WERI-Rb-1 (cell line): Measurements from ENCODE around the gene LAMB4.

Experiments
- DNase-seq: peaks from one replicate; pipeline ENCODE4 v3.0.0-alpha.2; 2020
- H3K27ac ChIP-seq: fragments of 250-450 bp; sonication (Bioruptor Pico); 2 replicates; pipeline ENCODE4 v1.5.1; 2020; ENCODE audit warnings: mild to moderate bottlenecking, moderate library complexity
- H3K27me3 ChIP-seq: fragments of 250-450 bp; sonication (Bioruptor Pico); 2 replicates; pipeline ENCODE4 v1.5.1; 2021; ENCODE audit warnings: mild to moderate bottlenecking, low read depth, moderate library complexity; ENCODE audit not compliant: insufficient read depth, severe bottlenecking
- H3K36me3 ChIP-seq: fragments of 250-450 bp; sonication (Bioruptor Pico); 2 replicates; pipeline ENCODE4 v1.5.1; 2020; ENCODE audit warnings: mild to moderate bottlenecking, moderate library complexity
- H3K4me3 ChIP-seq: 2 replicates; pipeline ENCODE4 v1.5.1; 2011; ENCODE audit warnings: low read depth, mild to moderate bottlenecking, control low read depth, low read length
- H3K9me3 ChIP-seq: fragments of 250-450 bp; sonication (Bioruptor Pico); 2 replicates; pipeline ENCODE4 v1.5.1; 2021; ENCODE audit warnings: mild to moderate bottlenecking, moderate library complexity; ENCODE audit not compliant: severe bottlenecking
- TF ChIP-seq, protein P1 (sequence below): IDR thresholded peaks from 2 replicates; pipeline ENCODE4 v1.5.1; 2011; ENCODE audit warnings: low read depth, mild to moderate bottlenecking, control low read depth, inconsistent platforms, low read length

The LAMB4 gene

DNA sequence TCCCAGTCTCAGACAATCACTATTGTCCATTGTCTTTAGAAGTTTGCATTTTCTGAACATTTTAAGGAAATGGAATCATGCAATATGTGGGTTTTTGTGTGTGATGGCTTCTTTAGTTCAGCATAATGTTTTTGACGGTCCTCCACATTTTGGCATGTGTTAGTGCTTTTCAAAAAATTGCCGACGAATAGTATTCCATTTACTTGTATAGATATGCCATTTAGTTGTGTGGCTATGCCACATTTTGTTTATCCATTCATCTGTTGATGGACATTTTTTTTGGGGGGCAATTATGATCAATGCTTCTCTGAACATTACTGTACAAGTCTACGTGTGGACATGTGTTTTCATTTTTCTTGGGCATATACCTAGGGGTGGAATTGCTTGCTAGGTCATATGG is 12.0 kb upstream of the LAMB4 start:
- Histone ChIP-seq H3K27me3 (no peaks in the 10 kb centered on the region), H3K4me3 (no peak overlapping the region), H3K36me3 (no peaks in the 10 kb centered on the region), H3K27ac (no peak overlapping the region), H3K9me3 (peaks cover 3% of the 10 kb centered on the region)
- TF ChIP-seq, protein P1, sequence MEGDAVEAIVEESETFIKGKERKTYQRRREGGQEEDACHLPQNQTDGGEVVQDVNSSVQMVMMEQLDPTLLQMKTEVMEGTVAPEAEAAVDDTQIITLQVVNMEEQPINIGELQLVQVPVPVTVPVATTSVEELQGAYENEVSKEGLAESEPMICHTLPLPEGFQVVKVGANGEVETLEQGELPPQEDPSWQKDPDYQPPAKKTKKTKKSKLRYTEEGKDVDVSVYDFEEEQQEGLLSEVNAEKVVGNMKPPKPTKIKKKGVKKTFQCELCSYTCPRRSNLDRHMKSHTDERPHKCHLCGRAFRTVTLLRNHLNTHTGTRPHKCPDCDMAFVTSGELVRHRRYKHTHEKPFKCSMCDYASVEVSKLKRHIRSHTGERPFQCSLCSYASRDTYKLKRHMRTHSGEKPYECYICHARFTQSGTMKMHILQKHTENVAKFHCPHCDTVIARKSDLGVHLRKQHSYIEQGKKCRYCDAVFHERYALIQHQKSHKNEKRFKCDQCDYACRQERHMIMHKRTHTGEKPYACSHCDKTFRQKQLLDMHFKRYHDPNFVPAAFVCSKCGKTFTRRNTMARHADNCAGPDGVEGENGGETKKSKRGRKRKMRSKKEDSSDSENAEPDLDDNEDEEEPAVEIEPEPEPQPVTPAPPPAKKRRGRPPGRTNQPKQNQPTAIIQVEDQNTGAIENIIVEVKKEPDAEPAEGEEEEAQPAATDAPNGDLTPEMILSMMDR = no peak
- DNase-seq = no peak

DNA sequence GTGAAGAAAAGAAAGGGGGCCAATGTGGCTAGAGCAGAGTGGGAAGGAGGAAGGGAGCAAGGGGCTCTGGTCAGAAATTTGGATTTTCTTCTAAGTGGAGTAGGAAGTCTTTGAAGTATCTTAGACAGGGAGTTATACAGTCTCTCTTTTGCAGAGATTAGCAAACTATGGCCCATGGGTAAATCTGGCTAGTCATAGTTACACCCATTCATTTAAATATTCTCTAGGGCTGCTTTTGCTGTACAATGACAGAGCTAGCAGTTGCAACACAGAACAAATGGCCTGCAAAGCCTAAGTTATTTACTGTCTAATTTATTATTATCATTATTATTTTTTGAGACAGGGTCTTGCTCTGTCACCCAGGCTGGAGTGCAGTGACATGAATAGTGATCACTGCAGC is 10.5 kb upstream of the LAMB4 start:
- Histone ChIP-seq H3K9me3 (peaks cover 5% of the 10 kb centered on the region), H3K27me3 (no peaks in the 10 kb centered on the region), H3K4me3 (no peak overlapping the region), H3K27ac (no peak overlapping the region), H3K36me3 (no peaks in the 10 kb centered on the region)
- DNase-seq = no peak
- TF ChIP-seq, protein P1 = no peak

DNA sequence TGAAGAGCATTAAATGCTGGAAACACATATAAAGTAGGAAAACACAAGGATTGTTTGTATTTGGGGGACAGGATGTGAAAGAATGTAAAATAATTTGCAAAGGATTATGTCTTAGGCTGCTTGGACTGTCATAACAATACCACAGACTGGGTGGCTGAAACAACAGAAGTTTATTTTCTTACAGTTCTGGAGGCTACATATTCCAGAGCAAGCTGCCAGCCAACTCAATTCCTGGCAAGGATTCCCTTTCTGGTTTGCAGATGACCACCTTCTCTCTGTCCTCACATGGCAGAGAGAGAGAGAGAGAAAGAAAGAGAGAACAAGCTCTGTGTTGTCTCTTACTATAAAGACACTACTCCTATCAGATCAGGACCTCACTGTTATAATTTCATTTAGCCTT is 8.8 kb upstream of the LAMB4 start:
- H3K27me3 ChIP-seq = no peaks in the 10 kb centered on the region
- no peaks in the 10 kb centered on the region for H3K36me3 ChIP-seq
- peaks cover 5% of the 10 kb centered on the region for H3K9me3 ChIP-seq
- DNase-seq = no peak
- H3K4me3 ChIP-seq = no peak overlapping the region
- H3K27ac ChIP-seq = no peak overlapping the region
- TF ChIP-seq, protein P1 = no peak

DNA sequence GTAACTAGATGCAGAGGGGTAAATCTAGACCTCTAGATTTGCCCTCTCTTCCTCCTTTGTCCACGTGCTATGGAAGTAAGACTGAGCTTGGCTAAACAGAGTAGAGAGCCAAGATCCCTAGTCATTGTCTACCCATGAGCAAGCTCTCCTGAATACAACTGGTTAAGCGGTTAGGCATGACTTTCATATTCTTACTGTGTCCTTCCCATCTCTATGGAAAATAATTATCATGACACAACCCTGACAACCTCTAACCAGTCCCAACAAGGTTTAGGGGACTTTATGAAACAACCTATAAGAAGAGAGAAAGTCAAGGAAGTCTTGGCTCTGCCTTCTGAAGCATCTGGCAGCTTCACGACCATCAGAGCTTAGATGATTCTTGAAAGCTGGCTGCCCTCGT is 7.8 kb upstream of the LAMB4 start:
- Histone ChIP-seq H3K36me3 (no peaks in the 10 kb centered on the region), H3K27me3 (no peaks in the 10 kb centered on the region), H3K27ac (no peak overlapping the region), H3K9me3 (peaks cover 5% of the 10 kb centered on the region), H3K4me3 (no peak overlapping the region)
- TF ChIP-seq, protein P1 = no peak
- no peak for DNase-seq

DNA sequence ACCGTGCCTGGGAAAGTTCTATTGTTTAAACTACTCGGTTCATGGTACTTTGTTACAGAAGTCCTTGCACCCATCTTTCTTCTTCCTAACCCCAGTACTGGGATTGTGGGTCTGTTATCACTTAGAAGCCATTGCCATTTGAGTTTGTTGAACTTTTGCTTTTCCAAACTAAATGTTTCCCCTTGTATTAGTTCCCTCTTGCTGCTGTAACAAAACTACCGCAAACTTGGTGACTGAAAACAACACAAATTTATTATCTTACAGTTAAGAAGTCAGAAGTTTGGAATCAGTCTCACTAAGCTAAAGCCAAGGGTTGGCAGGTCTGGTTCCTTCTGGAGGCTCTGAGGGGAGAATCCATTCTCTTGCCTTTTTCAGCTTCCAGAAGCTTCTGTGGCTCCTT is 6.9 kb upstream of the LAMB4 start:
- DNase-seq = no peak
- Histone ChIP-seq H3K9me3 (peaks cover 5% of the 10 kb centered on the region), H3K27ac (no peak overlapping the region), H3K4me3 (no peak overlapping the region), H3K27me3 (no peaks in the 10 kb centered on the region), H3K36me3 (no peaks in the 10 kb centered on the region)
- TF ChIP-seq, protein P1 = no peak

DNA sequence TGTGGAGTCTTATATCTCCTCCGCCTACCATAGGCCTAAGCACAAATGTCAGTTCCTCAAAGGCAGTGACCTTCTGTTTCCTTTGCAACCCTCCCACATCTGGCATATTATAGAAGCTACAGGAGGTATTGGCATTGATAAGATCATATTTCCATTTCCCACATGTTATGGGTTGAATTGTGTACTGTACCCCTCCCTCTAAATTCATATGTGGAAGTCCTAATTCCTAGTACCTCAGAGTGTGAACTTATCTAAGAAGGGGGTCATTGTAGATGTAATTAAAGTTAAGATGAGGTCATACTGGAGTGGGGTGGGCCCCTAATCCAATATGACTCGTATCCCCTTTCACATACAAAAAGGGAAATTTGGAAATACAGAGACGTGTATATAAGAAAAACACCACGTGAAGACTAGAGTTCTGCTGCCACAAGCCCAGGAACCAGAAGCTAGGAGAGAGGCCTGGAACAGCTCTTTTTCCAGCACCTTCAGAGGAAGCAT is 6.1 kb upstream of the LAMB4 start:
- DNase-seq = no peak
- TF ChIP-seq, protein P1 = no peak
- Histone ChIP-seq H3K27ac (no peak overlapping the region), H3K36me3 (no peaks in the 10 kb centered on the region), H3K27me3 (no peaks in the 10 kb centered on the region), H3K9me3 (peaks cover 5% of the 10 kb centered on the region), H3K4me3 (no peak overlapping the region)
